GM18907 (cell line): ENCODE data around the gene ERICH2.

Experiments used
- ATAC-seq: cut with Tn5 transposase; IDR thresholded peaks from one replicate; pipeline ENCODE4 v1.9.1; 2021; ENCODE audit warnings: mild to moderate bottlenecking, moderate library complexity; ENCODE audit not compliant: unreplicated experiment

Gene ERICH2

GRCh38 chr2:170830166-170830565 lies 60.0 kb downstream of the ERICH2 start:
- no peak for ATAC-seq

GRCh38 chr2:170831115-170831514 lies 60.9 kb downstream of the ERICH2 start:
- ATAC-seq = no peak

DNA sequence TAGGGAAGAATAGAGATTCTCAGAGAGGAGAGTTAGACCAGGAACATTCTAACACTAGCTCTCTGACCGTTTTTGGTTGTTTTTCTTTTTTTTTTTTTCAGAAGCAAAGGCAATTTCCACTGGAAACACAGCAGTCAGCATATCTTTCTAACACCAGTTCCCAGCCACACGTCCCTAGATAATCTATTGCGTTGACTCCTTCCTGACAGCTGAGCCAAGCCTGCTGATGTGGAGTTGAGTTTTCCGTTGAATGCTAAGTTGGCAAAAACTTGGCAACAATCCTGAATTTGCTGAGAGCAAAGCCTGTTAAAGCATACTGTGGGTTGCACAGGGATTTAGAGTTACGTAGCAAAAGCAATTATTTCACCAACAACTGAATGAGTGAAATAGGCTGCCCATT lies 65.8 kb downstream of the ERICH2 start:
- no peak for ATAC-seq

- ATAC-seq = no peak
Measured at GRCh38 chr2:170840717-170841210, 70.6 kb downstream of the ERICH2 start.

DNA sequence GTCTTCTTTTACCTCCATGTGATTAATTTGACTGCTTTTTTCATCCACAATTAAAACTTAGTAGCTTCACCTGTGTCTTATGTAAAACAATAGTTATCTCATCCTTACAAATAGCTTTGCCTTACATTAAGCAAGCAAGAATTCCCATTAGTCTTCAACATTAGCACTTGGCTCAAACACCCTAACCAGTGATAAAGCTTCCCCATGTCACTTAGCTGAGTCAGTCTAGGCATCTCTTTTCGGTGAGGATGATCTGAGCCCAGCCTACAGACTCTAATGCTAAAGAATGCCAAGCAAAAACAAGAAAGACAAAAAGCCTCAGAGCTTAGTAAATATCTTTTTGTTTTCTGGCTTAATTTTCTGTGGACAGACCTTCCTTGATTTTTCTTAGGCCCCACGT lies 72.6 kb downstream of the ERICH2 start:
- ATAC-seq = no peak

DNA sequence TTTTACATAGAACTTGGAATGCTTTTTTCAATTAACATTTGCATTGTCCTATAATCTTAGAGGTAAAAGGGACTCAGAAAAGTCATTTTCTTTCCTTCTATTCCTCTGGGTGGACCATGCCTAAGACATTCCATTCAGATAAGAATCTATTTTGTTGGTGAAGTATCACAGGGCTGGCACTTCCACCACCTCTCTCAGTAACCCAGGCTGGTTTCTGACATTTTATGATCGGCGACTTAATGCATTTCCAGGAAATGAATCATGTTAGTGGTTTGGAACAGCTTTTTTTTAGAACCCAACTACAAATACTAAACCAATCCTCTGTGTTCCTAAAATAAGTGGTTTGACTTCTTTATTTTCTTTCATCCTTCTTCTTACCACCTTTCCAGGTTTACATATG lies 73.5 kb downstream of the ERICH2 start:
- ATAC-seq = no peak

DNA sequence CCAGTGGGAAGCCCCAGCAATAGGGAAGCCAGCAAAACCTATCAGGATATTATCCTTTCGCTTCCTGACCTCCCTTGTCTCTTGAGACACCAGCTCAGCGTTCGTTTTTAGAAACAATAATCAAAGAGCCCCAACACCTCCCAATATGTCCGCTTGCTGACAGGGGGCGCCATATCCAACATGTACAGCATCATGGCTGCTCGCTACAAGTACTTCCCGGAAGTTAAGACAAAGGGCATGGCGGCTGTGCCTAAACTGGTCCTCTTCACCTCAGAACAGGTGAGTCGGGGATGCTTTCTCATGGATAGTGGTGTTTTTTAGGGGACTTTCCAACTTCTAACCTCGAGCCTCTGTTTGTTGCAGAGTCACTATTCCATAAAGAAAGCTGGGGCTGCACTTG lies 75.2 kb downstream of the ERICH2 start:
- no peak for ATAC-seq

GRCh38 chr2:170846314-170846713 lies 76.1 kb downstream of the ERICH2 start:
- no peak for ATAC-seq

- no peak for ATAC-seq
Measured at GRCh38 chr2:170847716-170848115, 77.5 kb downstream of the ERICH2 start.
